IMR-90 (cell line): Measurements from ENCODE around the gene SPESP1. TPM values are rescaled to one million over a fixed set of nuclear protein-coding genes. Genes with fewer than 3 reads are reported as not detected.

Experiments used
- ATAC-seq: fragments of 200-7000 bp; cut with Tn5 transposase; 2 replicates; pipeline ENCODE4 v1.9.1; 2020; ENCODE audit warnings: low read depth, mild to moderate bottlenecking, moderate library complexity
- BruUV-seq: library from RNA; stranded (reverse); fragments of 400-500 nt; replicated peaks from 2 replicates; lab custom pipeline; 2021; lab: Mats Ljungman, UMichigan
- CTCF ChIA-PET: fragments of 300-600 bp; formaldehyde crosslinking; extraction: SDS; loops from one replicate; lab custom pipeline; 2021; ENCODE audit warnings: antibody characterized with exemption; lab: Yijun Ruan, JAX
- POLR2A ChIA-PET: fragments of 300-600 bp; sonication (Branson Sonifier 250); formaldehyde crosslinking; loops from one replicate; lab custom pipeline; 2022; ENCODE audit warnings: antibody characterized with exemption; ENCODE audit not compliant: unreplicated experiment; lab: Charles Lee
- DNase-seq: peaks from one replicate; pipeline ENCODE4 v3.0.0; 2013
- H2AFZ ChIP-seq: replicated peaks from 2 replicates; pipeline ENCODE3; 2013; ENCODE audit warnings: low read length, mild to moderate bottlenecking; ENCODE audit not compliant: poor library complexity
- H2AK5ac ChIP-seq: 2 replicates; pipeline ENCODE4 v1.6.1; 2013; ENCODE audit warnings: low read depth, low read length, inconsistent platforms
- H2AK9ac ChIP-seq: replicated peaks from 2 replicates; pipeline ENCODE3; 2013; ENCODE audit warnings: mild to moderate bottlenecking, low read depth, low read length, moderate library complexity; ENCODE audit not compliant: poor library complexity
- H2BK120ac ChIP-seq: 2 replicates; pipeline ENCODE4 v1.6.1; 2013; ENCODE audit warnings: low read depth, low read length, inconsistent platforms
- H2BK15ac ChIP-seq: 3 replicates; pipeline ENCODE4 v1.6.1; 2013; ENCODE audit warnings: low read depth, low read length, inconsistent platforms
- H2BK20ac ChIP-seq: 2 replicates; pipeline ENCODE4 v1.6.1; 2013; ENCODE audit warnings: low read depth, mild to moderate bottlenecking, inconsistent platforms, low read length, moderate library complexity
- H2BK5ac ChIP-seq: 2 replicates; pipeline ENCODE4 v1.6.1; 2013; ENCODE audit warnings: mild to moderate bottlenecking, low read depth, low read length, inconsistent platforms; ENCODE audit not compliant: poor library complexity, severe bottlenecking
- H3K14ac ChIP-seq: replicated peaks from 2 replicates; pipeline ENCODE4 v1.6.1; 2013; ENCODE audit warnings: low read depth, low read length, inconsistent platforms
- H3K18ac ChIP-seq: 2 replicates; pipeline ENCODE4 v1.6.1; 2013; ENCODE audit warnings: low read depth, low read length, control low read depth
- H3K23ac ChIP-seq: 2 replicates; pipeline ENCODE4 v1.6.1; 2013; ENCODE audit warnings: low read depth, low read length, inconsistent platforms
- H3K27ac ChIP-seq: 2 replicates; pipeline ENCODE4 v1.5.1; 2013; ENCODE audit warnings: mild to moderate bottlenecking, control low read depth, low read length; ENCODE audit not compliant: insufficient read depth
- H3K27me3 ChIP-seq: 2 replicates; pipeline ENCODE4 v1.6.1; 2013; ENCODE audit warnings: low read length; ENCODE audit not compliant: control insufficient read depth, insufficient read depth
- H3K36me3 ChIP-seq: 2 replicates; pipeline ENCODE4 v1.6.1; 2013; ENCODE audit warnings: low read length, mixed read lengths; ENCODE audit not compliant: control insufficient read depth, insufficient read depth
- H3K4ac ChIP-seq: 2 replicates; pipeline ENCODE4 v1.6.1; 2013; ENCODE audit warnings: low read depth, low read length, inconsistent platforms
- H3K4me1 ChIP-seq: 2 replicates; pipeline ENCODE4 v1.6.1; 2013; ENCODE audit warnings: low read length, mixed read lengths; ENCODE audit not compliant: control insufficient read depth, insufficient read depth
- H3K4me2 ChIP-seq: 2 replicates; pipeline ENCODE4 v1.6.1; 2013; ENCODE audit warnings: low read depth, mild to moderate bottlenecking, control low read depth, low read length, moderate library complexity
- H3K4me3 ChIP-seq: 2 replicates; pipeline ENCODE4 v1.5.1; 2013; ENCODE audit warnings: low read depth, mild to moderate bottlenecking, control low read depth, low read length, moderate library complexity; ENCODE audit not compliant: insufficient read depth
- H3K56ac ChIP-seq: 2 replicates; pipeline ENCODE4 v1.6.1; 2013; ENCODE audit warnings: low read length, inconsistent platforms; ENCODE audit not compliant: insufficient read depth; ENCODE audit errors: extremely low read depth
- H3K79me1 ChIP-seq, 2 experiments: 2 replicates each; pipeline ENCODE4 v1.6.1; 2013; ENCODE audit warnings: low read length in 2 of 2, inconsistent platforms in 1 of 2, low read depth in 1 of 2
- H3K9ac ChIP-seq: 2 replicates; pipeline ENCODE4 v1.6.1; 2013; ENCODE audit warnings: low read depth, low read length, control low read depth
- H3K9me1 ChIP-seq: 2 replicates; pipeline ENCODE4 v1.6.1; 2013; ENCODE audit warnings: low read length, inconsistent platforms; ENCODE audit not compliant: insufficient read depth
- H3K9me3 ChIP-seq: 2 replicates; pipeline ENCODE4 v1.6.1; 2013; ENCODE audit warnings: low read length; ENCODE audit not compliant: control insufficient read depth, insufficient read depth
- H4K20me1 ChIP-seq: 2 replicates; pipeline ENCODE4 v1.6.1; 2013; ENCODE audit warnings: low read length, inconsistent platforms; ENCODE audit not compliant: insufficient read depth
- H4K5ac ChIP-seq: 2 replicates; pipeline ENCODE4 v1.6.1; 2013; ENCODE audit warnings: mild to moderate bottlenecking, low read depth, low read length, control low read depth
- H4K8ac ChIP-seq, 2 experiments: 2 replicates each; pipeline ENCODE4 v1.6.1; 2013; ENCODE audit warnings: low read depth in 2 of 2, low read length in 2 of 2, control low read depth in 1 of 2, inconsistent platforms in 1 of 2
- H4K91ac ChIP-seq: 2 replicates; pipeline ENCODE4 v1.6.1; 2013; ENCODE audit warnings: low read depth, low read length, inconsistent platforms; ENCODE audit not compliant: insufficient read depth
- BHLHE40 ChIP-seq: fragments of 150-350 bp; IDR thresholded peaks from 2 replicates; pipeline ENCODE4 v1.6.1; 2016; ENCODE audit warnings: mild to moderate bottlenecking, low read depth, low read length
- CEBPB ChIP-seq: IDR thresholded peaks from 2 replicates; pipeline ENCODE4 v1.6.1; 2012; ENCODE audit warnings: low read depth, low read length, improper control_type of control experiment
- CHD1 ChIP-seq: IDR thresholded peaks from 2 replicates; pipeline ENCODE4 v1.6.1; 2012; ENCODE audit warnings: low read depth, low read length, improper control_type of control experiment
- CTCF ChIP-seq: conservative IDR thresholded peaks from 2 replicates; pipeline ENCODE4 v1.5.1; 2012; ENCODE audit warnings: mild to moderate bottlenecking, low read depth, low read length, improper control_type of control experiment
- FOS ChIP-seq: fragments of 150-350 bp; IDR thresholded peaks from 2 replicates; pipeline ENCODE4 v1.6.1; 2016; ENCODE audit warnings: low read depth, low read length
- MAFK ChIP-seq: IDR thresholded peaks from 2 replicates; pipeline ENCODE4 v1.6.1; 2012; ENCODE audit warnings: low read depth, low read length, improper control_type of control experiment
- MAZ ChIP-seq: IDR thresholded peaks from 2 replicates; pipeline ENCODE4 v1.6.1; 2012; ENCODE audit warnings: low read depth, mild to moderate bottlenecking, low read length, improper control_type of control experiment, moderate library complexity, borderline replicate concordance
- MXI1 ChIP-seq: IDR thresholded peaks from 2 replicates; pipeline ENCODE4 v1.6.1; 2012; ENCODE audit warnings: low read depth, mild to moderate bottlenecking, low read length, moderate library complexity, borderline replicate concordance
- NFE2L2 ChIP-seq: fragments of 150-350 bp; IDR thresholded peaks from 2 replicates; pipeline ENCODE4 v1.6.1; 2016; ENCODE audit warnings: low read depth, mild to moderate bottlenecking, low read length
- POLR2A ChIP-seq: IDR thresholded peaks from 2 replicates; pipeline ENCODE4 v1.6.1; 2012; ENCODE audit warnings: mild to moderate bottlenecking, low read depth, low read length
- RAD21 ChIP-seq: IDR thresholded peaks from 2 replicates; pipeline ENCODE4 v1.6.1; 2012; ENCODE audit warnings: low read length, improper control_type of control experiment
- RCOR1 ChIP-seq: IDR thresholded peaks from 2 replicates; pipeline ENCODE4 v1.6.1; 2012; ENCODE audit warnings: mild to moderate bottlenecking, low read length, improper control_type of control experiment; ENCODE audit not compliant: insufficient replicate concordance
- RFX5 ChIP-seq: IDR thresholded peaks from 2 replicates; pipeline ENCODE4 v1.8.0; 2012; ENCODE audit warnings: low read depth, mild to moderate bottlenecking, low read length, moderate library complexity
- SMC3 ChIP-seq: fragments of 150-350 bp; IDR thresholded peaks from 2 replicates; pipeline ENCODE4 v1.6.1; 2016; ENCODE audit warnings: low read depth, mild to moderate bottlenecking, antibody characterized with exemption, low read length, moderate library complexity
- WGBS, 2 experiments: methylation state at CpG; one replicate each; pipeline versions ENCODE4 v1.1.5 to v1.1.7; 2013; ENCODE audit warnings: missing lambda C conversion rate in 2 of 2; ENCODE audit not compliant: insufficient read length in 1 of 2; ENCODE audit errors: extremely low coverage in 2 of 2; 5-methylcytosine and 5-hydroxymethylcytosine counted together
- dilution Hi-C: fragments of 300-500 bp; cut with HindIII; formaldehyde crosslinking; loops from one replicate; pipeline ENCODE4 v1.14.3; 2018; ENCODE audit warnings: low sequenced_read_pairs; ENCODE audit not compliant: unreplicated experiment
- in situ Hi-C: fragments of 300-500 bp; cut with MboI; formaldehyde crosslinking; loops from 3 replicates; pipeline ENCODE4 v1.14.3; 2019; ENCODE audit warnings: low sequenced_read_pairs, inconsistent platforms, mixed read lengths
- intact Hi-C: fragments of 100-400 bp; cut with micrococcal nuclease; formaldehyde crosslinking; loops from 2 replicates; pipeline ENCODE4 v1.10.0; 2022
- polyA plus RNA-seq, 3 experiments: library from polyadenylated mRNA; depleted of rRNA; stranded (reverse); fragments of >200 nt; gene quantifications; 2 replicates each; pipeline ENCODE4 v1.2.3, GENCODE V29; 2012; ENCODE audit warnings: low replicate concordance in 1 of 3
- total RNA-seq: library from RNA; depleted of rRNA; stranded (reverse); fragments of >200 nt; gene quantifications from 2 replicates; pipeline ENCODE4 v1.2.3, GENCODE V29; 2012
- TF ChIP-seq, protein P1 (sequence below): fragments of 150-350 bp; IDR thresholded peaks from 2 replicates; pipeline ENCODE4 v1.6.1; 2016; ENCODE audit warnings: low read depth, mild to moderate bottlenecking, low read length, moderate library complexity, borderline replicate concordance
- TF ChIP-seq, protein P2 (sequence below): fragments of 150-350 bp; IDR thresholded peaks from 2 replicates; pipeline ENCODE4 v1.6.1; 2017; ENCODE audit warnings: mild to moderate bottlenecking, antibody characterized with exemption, low read length, low read depth

SPESP1 gene
- total and polyA plus RNA-seq, 2 of the 4 experiments (the other 2 are of a cell fraction): 2.9 to 3.0 TPM

GRCh38 chr15:68958597-68958996, 28.3 kb downstream of the SPESP1 start:
- H3K27me3 ChIP-seq: peaks cover 10% of the 10 kb centered on the region
- dilution Hi-C loops (no loop called here), intact Hi-C loops (no loop called here), in situ Hi-C loops (no loop called here)
- H4K20me1 ChIP-seq: no peaks in the 10 kb centered on the region
- no peak for DNase-seq
- no peak overlapping the region for H2BK20ac ChIP-seq
- no peak overlapping the region for H3K4me3 ChIP-seq
- H3K4me1 ChIP-seq: no peaks in the 10 kb centered on the region
- H3K79me1 ChIP-seq: no peaks in the 10 kb centered on the region
- H3K36me3 ChIP-seq: no peaks in the 10 kb centered on the region
- H2BK120ac ChIP-seq: no peak overlapping the region
- H3K4me2 ChIP-seq: no peak overlapping the region
- no peak overlapping the region for H3K9ac ChIP-seq
- H4K5ac ChIP-seq: no peak overlapping the region
- H3K14ac ChIP-seq: no peak overlapping the region
- ChIA-PET POLR2A (no interaction called here), CTCF (interaction anchor here (1.2 kb wide), 1 partner anchor 10 kb away, joined by 6 read pairs; no protein-coding TSS in a partner anchor)
- H3K23ac ChIP-seq: no peak overlapping the region
- H3K4ac ChIP-seq: no peak overlapping the region
- H3K9me1 ChIP-seq: no peaks in the 10 kb centered on the region
- H3K18ac ChIP-seq: no peak overlapping the region
- no peak overlapping the region for H2AFZ ChIP-seq
- WGBS, 2 experiments: no CpG with 5 or more reads among the region's 1 CpG
- H2BK15ac ChIP-seq: no peak overlapping the region
- no peak overlapping the region for H3K27ac ChIP-seq
- H3K56ac ChIP-seq: no peak overlapping the region
- no peak overlapping the region for H2AK9ac ChIP-seq
- H3K9me3 ChIP-seq: no peaks in the 10 kb centered on the region
- TF ChIP-seq RCOR1: no peak
- TF ChIP-seq RFX5: no peak
- no peak for TF ChIP-seq MXI1
- TF ChIP-seq SMC3: no peak
- no peak for TF ChIP-seq BHLHE40
- no peak for TF ChIP-seq MAFK
- TF ChIP-seq, protein P1, sequence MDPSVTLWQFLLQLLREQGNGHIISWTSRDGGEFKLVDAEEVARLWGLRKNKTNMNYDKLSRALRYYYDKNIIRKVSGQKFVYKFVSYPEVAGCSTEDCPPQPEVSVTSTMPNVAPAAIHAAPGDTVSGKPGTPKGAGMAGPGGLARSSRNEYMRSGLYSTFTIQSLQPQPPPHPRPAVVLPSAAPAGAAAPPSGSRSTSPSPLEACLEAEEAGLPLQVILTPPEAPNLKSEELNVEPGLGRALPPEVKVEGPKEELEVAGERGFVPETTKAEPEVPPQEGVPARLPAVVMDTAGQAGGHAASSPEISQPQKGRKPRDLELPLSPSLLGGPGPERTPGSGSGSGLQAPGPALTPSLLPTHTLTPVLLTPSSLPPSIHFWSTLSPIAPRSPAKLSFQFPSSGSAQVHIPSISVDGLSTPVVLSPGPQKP: no peak
- no peak for TF ChIP-seq CTCF
- TF ChIP-seq MAZ: no peak
- no peak for TF ChIP-seq NFE2L2
- TF ChIP-seq, protein P2, sequence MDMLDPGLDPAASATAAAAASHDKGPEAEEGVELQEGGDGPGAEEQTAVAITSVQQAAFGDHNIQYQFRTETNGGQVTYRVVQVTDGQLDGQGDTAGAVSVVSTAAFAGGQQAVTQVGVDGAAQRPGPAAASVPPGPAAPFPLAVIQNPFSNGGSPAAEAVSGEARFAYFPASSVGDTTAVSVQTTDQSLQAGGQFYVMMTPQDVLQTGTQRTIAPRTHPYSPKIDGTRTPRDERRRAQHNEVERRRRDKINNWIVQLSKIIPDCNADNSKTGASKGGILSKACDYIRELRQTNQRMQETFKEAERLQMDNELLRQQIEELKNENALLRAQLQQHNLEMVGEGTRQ: no peak
- no peak for TF ChIP-seq CHD1
- TF ChIP-seq FOS: no peak
- TF ChIP-seq RAD21: no peak
- no peak for TF ChIP-seq POLR2A
- TF ChIP-seq CEBPB: no peak
- no peak for ATAC-seq
- no TSS peak for BruUV-seq
- no peak overlapping the region for H2BK5ac ChIP-seq
- H4K8ac ChIP-seq: no peak overlapping the region
- no peak overlapping the region for H4K91ac ChIP-seq
- no peak overlapping the region for H2AK5ac ChIP-seq
